HG02981 (cell line): ENCODE data around the gene PRRC2C.

Source experiments
- ATAC-seq: cut with Tn5 transposase; IDR thresholded peaks from one replicate; pipeline ENCODE4 v1.9.1; 2021; ENCODE audit warnings: mild to moderate bottlenecking, moderate library complexity; ENCODE audit not compliant: unreplicated experiment

The PRRC2C gene

DNA sequence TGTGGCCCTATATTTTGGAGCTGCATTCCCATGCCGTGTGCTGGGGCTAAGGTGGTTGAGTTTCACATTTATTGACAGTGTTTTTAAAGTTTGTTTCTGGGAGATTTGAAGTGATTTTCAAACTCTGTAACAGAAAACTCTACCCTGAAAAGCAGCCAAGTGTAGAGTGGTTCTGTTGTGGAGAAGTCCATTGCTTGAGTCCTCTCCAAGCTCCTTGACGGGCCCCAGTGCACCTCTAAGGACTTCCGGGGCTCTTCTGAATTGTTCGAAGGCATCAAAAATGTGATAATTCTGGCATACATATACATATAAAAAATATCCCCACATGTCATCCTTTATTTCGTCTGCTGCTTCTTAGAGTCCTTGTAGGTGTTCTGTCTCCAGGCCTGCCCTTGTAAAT is 141.7 kb downstream of the PRRC2C start:
- ATAC-seq = no peak

DNA sequence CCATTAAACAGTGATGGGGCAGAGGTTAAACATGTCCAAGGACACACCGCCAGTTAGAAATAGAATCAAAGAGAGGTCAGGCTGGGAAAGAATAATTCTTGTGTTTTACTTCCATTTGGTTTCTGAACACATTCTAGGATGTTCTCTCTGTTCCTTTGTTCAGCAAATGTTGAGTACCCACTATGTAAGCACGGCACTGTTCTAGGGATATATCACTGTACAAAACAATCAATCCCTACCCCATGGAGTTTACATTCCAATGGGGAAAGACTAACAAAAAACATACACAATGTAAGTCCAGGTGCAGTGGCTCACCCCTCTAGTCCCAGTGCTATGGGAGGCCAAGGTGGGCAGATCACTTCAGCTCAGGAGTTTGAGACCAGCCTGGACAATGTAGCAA is 142.9 kb downstream of the PRRC2C start:
- no peak for ATAC-seq

DNA sequence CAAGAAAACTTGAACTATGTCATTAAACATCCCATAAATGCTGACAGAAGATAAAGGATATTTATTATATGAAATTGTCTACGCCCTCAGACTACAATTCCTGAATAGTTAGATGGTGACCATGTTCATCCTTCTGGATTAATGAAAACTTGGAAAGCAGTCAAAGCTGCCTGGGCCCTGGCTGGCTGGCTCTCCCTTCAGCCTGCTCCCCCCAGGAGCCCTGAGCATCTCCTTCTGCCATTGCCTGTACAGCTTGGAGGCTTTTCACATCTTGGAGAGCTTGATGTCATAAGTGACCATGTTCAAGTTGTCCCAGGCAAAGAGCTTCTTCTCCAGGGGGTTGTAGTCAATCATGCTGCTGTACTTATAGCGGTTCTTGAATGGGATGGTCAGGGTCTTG is 150.3 kb downstream of the PRRC2C start:
- no peak for ATAC-seq

DNA sequence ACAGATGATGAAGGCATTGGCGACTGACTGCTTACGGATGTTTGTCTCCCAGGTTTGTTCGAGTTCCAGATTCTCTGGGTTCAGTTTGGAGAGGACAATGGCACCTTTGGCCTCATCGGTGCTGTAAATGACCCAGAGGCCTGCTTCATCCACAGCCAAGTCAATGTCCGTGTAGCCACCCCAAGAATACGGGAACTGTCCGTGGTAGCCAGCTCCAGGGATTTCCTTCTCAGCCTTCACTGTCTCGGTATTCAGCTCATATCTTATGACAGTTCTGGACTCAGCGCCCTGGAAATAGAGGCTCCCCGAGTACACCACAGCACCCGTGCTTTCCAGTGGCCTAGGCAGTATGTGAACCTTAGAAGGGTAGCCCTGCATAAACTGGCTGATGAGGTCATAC is 150.8 kb downstream of the PRRC2C start:
- no peak for ATAC-seq

DNA sequence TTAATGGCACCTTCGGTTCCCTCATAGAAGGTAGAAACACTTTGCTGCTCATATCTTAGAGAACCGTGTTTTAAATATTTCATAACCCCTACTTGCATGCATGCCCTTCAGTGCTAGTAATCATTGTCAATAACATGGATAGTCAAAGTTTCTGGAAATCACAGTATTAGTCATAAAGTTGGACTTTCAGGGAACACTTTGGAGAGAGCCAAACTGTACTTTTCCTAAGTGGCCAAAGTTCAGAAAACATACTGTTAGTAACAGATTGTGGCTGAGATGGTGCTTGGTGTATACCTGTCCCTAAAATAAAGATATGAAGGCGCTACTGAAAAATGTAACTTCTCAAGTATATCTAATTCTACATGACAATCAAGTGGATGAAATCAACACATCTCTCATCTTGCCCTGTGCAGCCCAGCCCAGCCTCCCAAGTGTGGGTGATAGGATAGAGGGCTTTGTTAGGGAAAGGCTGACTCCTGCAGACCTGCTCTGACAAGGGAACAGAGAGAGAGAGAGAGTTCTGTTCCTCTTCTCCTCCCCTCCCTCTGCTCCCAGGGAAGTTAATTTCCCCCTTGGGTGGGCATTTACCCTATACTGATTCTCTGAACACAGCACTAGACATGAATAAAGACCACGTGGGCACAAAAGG is 152.7 kb downstream of the PRRC2C start:
- no peak for ATAC-seq

DNA sequence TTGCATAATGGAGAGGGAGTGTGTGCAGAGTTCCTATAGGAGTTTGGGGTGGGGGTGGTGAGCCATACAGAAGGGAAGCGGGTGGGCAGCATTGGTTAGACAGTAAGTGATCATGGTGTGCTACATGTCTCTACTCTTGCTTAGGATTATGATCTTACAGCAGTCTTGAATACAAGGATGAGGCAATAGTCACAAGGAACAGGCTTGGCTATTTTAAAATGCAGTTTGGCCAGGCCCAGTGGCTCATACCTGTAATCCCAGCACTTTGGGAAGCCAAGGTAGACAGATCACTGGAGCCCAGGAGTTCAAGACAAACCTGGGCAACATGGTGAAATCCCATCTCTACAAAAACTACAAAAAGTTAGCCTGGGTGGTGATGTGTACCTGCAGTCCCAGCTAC is 154.9 kb downstream of the PRRC2C start:
- ATAC-seq = no peak

DNA sequence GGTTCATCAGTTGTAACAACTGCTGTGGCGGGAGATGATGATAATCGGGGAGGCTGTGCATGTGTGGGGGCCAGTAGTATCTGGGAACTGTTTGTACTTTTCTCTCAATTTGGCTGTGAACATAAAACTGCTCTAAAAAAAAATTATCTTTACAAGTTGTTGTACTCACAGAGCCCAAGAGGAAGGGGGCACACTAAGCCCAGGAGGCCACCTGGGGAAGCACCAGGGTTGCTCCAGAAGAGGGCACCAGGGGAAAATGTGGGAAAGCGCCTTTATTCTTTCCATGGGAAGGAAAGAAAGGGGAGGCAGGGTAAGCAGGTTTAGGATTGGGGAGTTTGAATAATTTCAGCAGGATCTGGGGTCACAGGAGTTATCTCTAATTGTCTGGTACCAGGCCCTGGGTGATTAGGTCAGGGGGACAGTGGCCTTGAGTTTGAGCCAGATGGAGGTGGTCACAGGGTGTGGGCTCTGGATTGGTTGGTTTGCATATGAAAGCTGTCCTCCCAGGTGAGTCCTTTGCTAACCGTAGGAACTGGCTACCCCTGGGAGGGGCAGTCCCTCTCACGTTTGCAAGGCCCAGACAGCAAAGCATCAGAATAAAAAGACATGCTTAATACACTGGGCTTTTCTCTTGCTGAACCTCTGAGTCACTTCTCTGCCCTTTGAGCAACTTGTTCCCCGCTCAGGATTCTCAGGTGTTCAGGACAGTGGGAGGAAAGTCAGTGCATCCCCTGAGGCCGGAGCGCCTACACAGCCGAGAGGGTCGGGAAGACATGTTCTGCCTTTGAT is 155.9 kb downstream of the PRRC2C start:
- no peak for ATAC-seq

DNA sequence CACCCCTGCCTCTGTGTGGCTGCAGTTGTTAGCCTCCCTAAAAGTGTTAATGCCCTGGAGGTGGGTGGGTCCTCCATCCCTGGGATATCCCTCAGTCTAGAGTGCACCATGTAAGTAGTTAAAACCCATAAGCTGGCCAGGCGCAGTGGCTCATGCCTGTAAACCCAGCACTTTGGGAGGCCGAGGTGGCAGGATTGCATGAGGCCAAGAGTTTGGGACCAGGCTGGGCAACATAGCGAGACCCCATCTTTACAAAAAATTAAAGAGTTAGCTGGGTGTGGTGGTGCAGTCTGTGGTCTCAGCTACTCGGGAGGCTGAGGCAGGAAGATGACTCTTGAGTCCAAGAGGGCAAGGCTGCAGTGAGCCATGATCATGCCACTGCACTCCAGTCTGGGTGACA is 156.9 kb downstream of the PRRC2C start:
- no peak for ATAC-seq
